Muscle layer of duodenum (tissue), 2 donors: ENCODE data around the gene SP4.

Experiments used
- H3K27ac ChIP-seq: one replicate; pipeline ENCODE4 v1.7.0; 2013; ENCODE audit warnings: mild to moderate bottlenecking, low read length
- H3K27me3 ChIP-seq: one replicate; pipeline ENCODE4 v1.7.0; 2013; ENCODE audit warnings: low read depth, mild to moderate bottlenecking, control low read depth, low read length
- H3K36me3 ChIP-seq, 2 donors: one replicate each; pipeline ENCODE4 v1.7.0; 2013; ENCODE audit warnings: low read length in 2 of 2, control low read depth in 1 of 2, mild to moderate bottlenecking in 1 of 2; ENCODE audit not compliant: insufficient read depth in 2 of 2, control insufficient read depth in 1 of 2
- H3K4me1 ChIP-seq, 2 donors: one replicate each; pipeline ENCODE4 v1.7.0; 2013; ENCODE audit warnings: low read length in 2 of 2, mild to moderate bottlenecking in 2 of 2, control low read depth in 1 of 2, moderate library complexity in 1 of 2; ENCODE audit not compliant: insufficient read depth in 2 of 2, control insufficient read depth in 1 of 2
- H3K4me3 ChIP-seq, 2 donors: one replicate each; pipeline ENCODE4 v1.7.0; 2013; ENCODE audit warnings: low read length in 2 of 2, low read depth in 1 of 2, mild to moderate bottlenecking in 1 of 2
- H3K9me3 ChIP-seq, 2 donors: one replicate each; pipeline ENCODE4 v1.7.0; 2013; ENCODE audit warnings: low read length in 2 of 2, control low read depth in 1 of 2, mild to moderate bottlenecking in 1 of 2; ENCODE audit not compliant: control insufficient read depth in 1 of 2
- donor health status: healthy.

Gene SP4

GRCh38 chr7:21550076-21550475, 122.2 kb downstream of the SP4 start:
- Histone ChIP-seq H3K9me3 (no peaks in the 10 kb centered on the region), H3K4me3 (no peak overlapping the region), H3K36me3 (no peaks in the 10 kb centered on the region), H3K4me1 (no peaks in the 10 kb centered on the region), H3K27me3 (no peaks in the 10 kb centered on the region), H3K27ac (no peak overlapping the region)

GRCh38 chr7:21550821-21551531, 123.1 kb downstream of the SP4 start:
- H3K36me3 ChIP-seq, result no peaks in the 10 kb centered on the region
- H3K4me3 ChIP-seq, result no peak overlapping the region
- H3K27ac ChIP-seq, result no peak overlapping the region
- H3K9me3 ChIP-seq, result no peaks in the 10 kb centered on the region
- H3K27me3 ChIP-seq, result no peaks in the 10 kb centered on the region
- no peaks in the 10 kb centered on the region for H3K4me1 ChIP-seq

DNA sequence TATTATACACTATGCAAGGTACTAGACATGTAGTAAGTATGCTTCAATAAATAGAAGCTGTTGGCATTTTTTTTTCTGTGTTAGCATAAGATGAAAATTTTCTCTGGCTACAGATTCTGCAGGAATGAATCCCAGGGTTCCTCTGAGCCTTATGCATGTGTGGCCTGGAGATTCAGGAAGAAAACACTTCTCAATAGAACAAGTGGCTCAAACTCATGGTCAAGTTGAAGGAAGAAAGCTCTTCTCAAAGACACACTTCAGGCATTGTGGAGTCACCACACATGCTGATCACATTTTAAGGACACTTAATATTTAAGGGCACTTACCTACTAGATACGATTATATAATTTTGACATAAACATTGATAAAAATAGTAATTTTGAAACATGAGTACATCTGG, 134.5 kb downstream of the SP4 start:
- H3K36me3 ChIP-seq, result no peaks in the 10 kb centered on the region
- H3K9me3 ChIP-seq, result no peaks in the 10 kb centered on the region
- H3K4me3 ChIP-seq, result no peak overlapping the region
- no peaks in the 10 kb centered on the region for H3K27me3 ChIP-seq
- no peaks in the 10 kb centered on the region for H3K4me1 ChIP-seq
- no peak overlapping the region for H3K27ac ChIP-seq
